ENCODE results near the gene LMX1B.

The LMX1B gene

GRCh38 chr9:126649477-126649876 is 35.7 kb downstream of the LMX1B start:
- Histone ChIP-seq H3K27me3 (ENCODE audit: control insufficient read depth, low read length) (peaks cover 45% of the 10 kb centered on the region), H3K27ac (ENCODE audit: low read depth, low read length) (no peak overlapping the region), H3K36me3 (ENCODE audit: control insufficient read depth, low read length) (no peaks in the 10 kb centered on the region), H3K9me3 (ENCODE audit: control insufficient read depth, insufficient read depth, low read length) (no peaks in the 10 kb centered on the region), H3K9me2 (replicated peaks; ENCODE audit: control insufficient read depth, low read length) (no peaks in the 10 kb centered on the region), H3K4me1 (ENCODE audit: control insufficient read depth, low read length) (no peaks in the 10 kb centered on the region), H4K20me1 (ENCODE audit: control insufficient read depth, insufficient read depth, low read depth, low read length) (no peaks in the 10 kb centered on the region; the same call in 1 of the 2 replicates), H3K79me2 (ENCODE audit: control insufficient read depth, low read length) (no peaks in the 10 kb centered on the region), H3K4me3 (ENCODE audit: low read length) (no peak overlapping the region), H3K4me2 (ENCODE audit: low read length) (no peak overlapping the region), H3F3A (ENCODE audit: control insufficient read depth, insufficient read depth) (no peaks in the 10 kb centered on the region)
- TF ChIP-seq CTCF (IDR thresholded peaks at IDR 0.05; ENCODE audit: low read depth, low read length, poor library complexity, severe bottlenecking) = no peak
- no peak for TF ChIP-seq EZH2phosphoT487 (IDR thresholded peaks at IDR 0.05; ENCODE audit: borderline replicate concordance, low read length)

- Histone ChIP-seq H3K27ac (ENCODE audit: low read depth, low read length) (no peak overlapping the region), H3K4me3 (ENCODE audit: low read length) (no peak overlapping the region), H3K4me1 (ENCODE audit: control insufficient read depth, low read length) (no peaks in the 10 kb centered on the region), H3K9me3 (ENCODE audit: control insufficient read depth, insufficient read depth, low read length) (no peaks in the 10 kb centered on the region), H3K79me2 (ENCODE audit: control insufficient read depth, low read length) (no peaks in the 10 kb centered on the region), H3K36me3 (ENCODE audit: control insufficient read depth, low read length) (no peaks in the 10 kb centered on the region), H3K9me2 (replicated peaks; ENCODE audit: control insufficient read depth, low read length) (no peaks in the 10 kb centered on the region), H3F3A (ENCODE audit: control insufficient read depth, insufficient read depth) (no peaks in the 10 kb centered on the region), H4K20me1 (ENCODE audit: control insufficient read depth, insufficient read depth, low read depth, low read length) (no peaks in the 10 kb centered on the region; the same call in 1 of the 2 replicates), H3K27me3 (ENCODE audit: control insufficient read depth, low read length) (peaks cover 36% of the 10 kb centered on the region), H3K4me2 (ENCODE audit: low read length) (no peak overlapping the region)
- TF ChIP-seq CTCF (IDR thresholded peaks at IDR 0.05; ENCODE audit: low read depth, low read length, poor library complexity, severe bottlenecking) = no peak
- TF ChIP-seq EZH2phosphoT487 (IDR thresholded peaks at IDR 0.05; ENCODE audit: borderline replicate concordance, low read length) = no peak
Measured at GRCh38 chr9:126650404-126651341, 36.9 kb downstream of the LMX1B start.

GRCh38 chr9:126652140-126652582 is 38.4 kb downstream of the LMX1B start:
- Histone ChIP-seq H3K36me3 (ENCODE audit: control insufficient read depth, low read length) (no peaks in the 10 kb centered on the region), H3K4me3 (ENCODE audit: low read length) (no peak overlapping the region), H3K4me1 (ENCODE audit: control insufficient read depth, low read length) (no peaks in the 10 kb centered on the region), H3K27me3 (ENCODE audit: control insufficient read depth, low read length) (peaks cover 40% of the 10 kb centered on the region), H3F3A (ENCODE audit: control insufficient read depth, insufficient read depth) (no peaks in the 10 kb centered on the region), H3K27ac (ENCODE audit: low read depth, low read length) (no peak overlapping the region), H3K4me2 (ENCODE audit: low read length) (no peak overlapping the region), H3K9me2 (replicated peaks; ENCODE audit: control insufficient read depth, low read length) (no peaks in the 10 kb centered on the region), H4K20me1 (ENCODE audit: control insufficient read depth, insufficient read depth, low read depth, low read length) (no peaks in the 10 kb centered on the region; the same call in 1 of the 2 replicates), H3K79me2 (ENCODE audit: control insufficient read depth, low read length) (no peaks in the 10 kb centered on the region), H3K9me3 (ENCODE audit: control insufficient read depth, insufficient read depth, low read length) (no peaks in the 10 kb centered on the region)
- no peak for TF ChIP-seq CTCF (IDR thresholded peaks at IDR 0.05; ENCODE audit: low read depth, low read length, poor library complexity, severe bottlenecking)
- no peak for TF ChIP-seq EZH2phosphoT487 (IDR thresholded peaks at IDR 0.05; ENCODE audit: borderline replicate concordance, low read length)
